Body of pancreas (tissue), 4 donors: Measurements from ENCODE around the gene WNT9A.

Experiments
- POLR2A ChIP-seq, 3 donors: fragments of 450-650 bp; IDR thresholded peaks; one replicate each; pipeline ENCODE4 v1.6.1; 2016; ENCODE audit warnings: antibody characterized with exemption in 3 of 3, mild to moderate bottlenecking in 2 of 3
- TF ChIP-seq, protein P1 (sequence below), 7 experiments: fragments of 450-650 bp in 4 of 7; fragments of 200-600 bp in 3 of 7; sonication (generic) in 3 of 7; IDR thresholded peaks; one replicate each; pipeline ENCODE4 v1.5.1; 2016 to 2019; ENCODE audit warnings: antibody characterized with exemption in 7 of 7

DNA sequence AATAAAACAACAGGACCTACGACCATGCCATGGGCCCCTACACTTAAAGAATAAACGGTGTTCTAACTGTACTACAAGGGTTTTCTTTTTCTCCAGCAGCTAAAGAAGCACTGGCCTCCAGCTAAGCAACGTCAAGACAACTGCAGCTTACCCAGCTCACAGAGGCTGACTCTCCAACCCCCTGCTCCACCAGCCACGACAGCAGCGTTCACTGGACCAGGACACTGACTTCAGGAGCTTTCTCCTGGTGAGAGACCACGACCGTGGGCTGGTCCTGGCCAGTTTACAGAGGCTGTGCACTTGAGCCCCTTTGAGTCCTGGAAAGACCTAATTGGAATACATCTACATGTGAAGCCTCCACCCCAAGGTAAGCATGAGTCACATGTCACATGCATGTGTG, 39.4 kb downstream of the WNT9A start:
- TF ChIP-seq, protein P1, sequence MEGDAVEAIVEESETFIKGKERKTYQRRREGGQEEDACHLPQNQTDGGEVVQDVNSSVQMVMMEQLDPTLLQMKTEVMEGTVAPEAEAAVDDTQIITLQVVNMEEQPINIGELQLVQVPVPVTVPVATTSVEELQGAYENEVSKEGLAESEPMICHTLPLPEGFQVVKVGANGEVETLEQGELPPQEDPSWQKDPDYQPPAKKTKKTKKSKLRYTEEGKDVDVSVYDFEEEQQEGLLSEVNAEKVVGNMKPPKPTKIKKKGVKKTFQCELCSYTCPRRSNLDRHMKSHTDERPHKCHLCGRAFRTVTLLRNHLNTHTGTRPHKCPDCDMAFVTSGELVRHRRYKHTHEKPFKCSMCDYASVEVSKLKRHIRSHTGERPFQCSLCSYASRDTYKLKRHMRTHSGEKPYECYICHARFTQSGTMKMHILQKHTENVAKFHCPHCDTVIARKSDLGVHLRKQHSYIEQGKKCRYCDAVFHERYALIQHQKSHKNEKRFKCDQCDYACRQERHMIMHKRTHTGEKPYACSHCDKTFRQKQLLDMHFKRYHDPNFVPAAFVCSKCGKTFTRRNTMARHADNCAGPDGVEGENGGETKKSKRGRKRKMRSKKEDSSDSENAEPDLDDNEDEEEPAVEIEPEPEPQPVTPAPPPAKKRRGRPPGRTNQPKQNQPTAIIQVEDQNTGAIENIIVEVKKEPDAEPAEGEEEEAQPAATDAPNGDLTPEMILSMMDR (IDR thresholded peaks at IDR 0.05) = no peak
- no peak for TF ChIP-seq POLR2A (IDR thresholded peaks at IDR 0.05)
